Ishikawa (cell line): ENCODE results near the gene CLTCL1.

Experiments used
- CEBPB ChIP-seq: IDR thresholded peaks from 2 replicates; pipeline ENCODE4 v1.6.1; 2012
- CREB1 ChIP-seq: IDR thresholded peaks from 2 replicates; pipeline ENCODE4 v1.6.1; 2012; ENCODE audit warnings: low read depth
- EGR1 ChIP-seq: IDR thresholded peaks from 2 replicates; pipeline ENCODE4 v1.6.1; 2012
- EP300 ChIP-seq: IDR thresholded peaks from 2 replicates; pipeline ENCODE4 v1.6.1; 2012; ENCODE audit warnings: borderline replicate concordance
- FOXM1 ChIP-seq: IDR thresholded peaks from 2 replicates; pipeline ENCODE4 v1.6.1; 2012; ENCODE audit warnings: low read depth, borderline replicate concordance
- NFIC ChIP-seq: IDR thresholded peaks from 2 replicates; pipeline ENCODE4 v1.6.1; 2012
- RAD21 ChIP-seq: IDR thresholded peaks from 2 replicates; pipeline ENCODE4 v1.6.1; 2012; ENCODE audit warnings: low read depth
- REST ChIP-seq: IDR thresholded peaks from 2 replicates; pipeline ENCODE4 v1.6.1; 2012; ENCODE audit warnings: low read depth, mild to moderate bottlenecking
- TAF1 ChIP-seq: IDR thresholded peaks from 2 replicates; pipeline ENCODE4 v1.6.1; 2012; ENCODE audit warnings: low read depth, mild to moderate bottlenecking
- TCF12 ChIP-seq: IDR thresholded peaks from 2 replicates; pipeline ENCODE4 v1.6.1; 2012; ENCODE audit warnings: low read depth
- TEAD4 ChIP-seq: IDR thresholded peaks from 2 replicates; pipeline ENCODE4 v1.6.1; 2012
- YY1 ChIP-seq: IDR thresholded peaks from 2 replicates; pipeline ENCODE4 v1.6.1; 2012; ENCODE audit warnings: low read depth
- ZBTB7A ChIP-seq: IDR thresholded peaks from 2 replicates; pipeline ENCODE4 v1.6.1; 2012; ENCODE audit warnings: low read depth
- TF ChIP-seq, protein P1 (sequence below): IDR thresholded peaks from 2 replicates; pipeline ENCODE4 v1.6.1; 2012
- TF ChIP-seq, protein P2 (sequence below): IDR thresholded peaks from 2 replicates; pipeline ENCODE4 v1.6.1; 2012

Gene CLTCL1

GRCh38 chr22:19167106-19167869 is 124.2 kb downstream of the CLTCL1 start:
- TF ChIP-seq CEBPB = no peak
- TF ChIP-seq TAF1 = no peak
- TF ChIP-seq, protein P1, sequence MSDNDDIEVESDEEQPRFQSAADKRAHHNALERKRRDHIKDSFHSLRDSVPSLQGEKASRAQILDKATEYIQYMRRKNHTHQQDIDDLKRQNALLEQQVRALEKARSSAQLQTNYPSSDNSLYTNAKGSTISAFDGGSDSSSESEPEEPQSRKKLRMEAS = no peak
- TF ChIP-seq TEAD4 = no peak

DNA sequence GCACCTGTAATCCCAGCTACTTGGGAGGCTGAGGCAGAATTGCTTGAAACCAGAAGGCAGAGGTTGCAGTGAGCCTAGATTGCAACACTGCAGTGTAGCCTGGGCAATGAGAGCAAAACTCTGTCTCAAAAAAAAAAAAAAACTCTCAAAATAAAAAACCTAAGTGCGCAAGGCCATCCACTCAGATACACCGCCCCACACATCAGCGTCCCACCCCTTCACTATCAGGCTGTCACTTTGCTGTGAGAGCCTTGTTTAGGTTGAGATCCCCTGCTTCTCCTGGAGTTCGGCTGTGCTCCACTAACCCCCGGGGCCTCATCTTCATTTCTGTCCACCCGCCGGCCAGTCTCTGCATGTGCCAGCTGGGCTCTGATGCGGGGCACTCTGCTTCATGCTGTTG is 125.1 kb downstream of the CLTCL1 start:
- TF ChIP-seq RAD21 = no peak
- TF ChIP-seq, protein P1 = no peak
- TF ChIP-seq TEAD4 = no peak
- no peak for TF ChIP-seq NFIC
- no peak for TF ChIP-seq ZBTB7A
- TF ChIP-seq FOXM1 = no peak
- no peak for TF ChIP-seq REST
- TF ChIP-seq CREB1 = no peak
- TF ChIP-seq YY1 = no peak
- TF ChIP-seq, protein P2, sequence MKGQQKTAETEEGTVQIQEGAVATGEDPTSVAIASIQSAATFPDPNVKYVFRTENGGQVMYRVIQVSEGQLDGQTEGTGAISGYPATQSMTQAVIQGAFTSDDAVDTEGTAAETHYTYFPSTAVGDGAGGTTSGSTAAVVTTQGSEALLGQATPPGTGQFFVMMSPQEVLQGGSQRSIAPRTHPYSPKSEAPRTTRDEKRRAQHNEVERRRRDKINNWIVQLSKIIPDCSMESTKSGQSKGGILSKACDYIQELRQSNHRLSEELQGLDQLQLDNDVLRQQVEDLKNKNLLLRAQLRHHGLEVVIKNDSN = no peak
- TF ChIP-seq EP300 = no peak
- TF ChIP-seq TCF12 = no peak
- TF ChIP-seq EGR1 = no peak
- no peak for TF ChIP-seq CEBPB
- no peak for TF ChIP-seq TAF1

DNA sequence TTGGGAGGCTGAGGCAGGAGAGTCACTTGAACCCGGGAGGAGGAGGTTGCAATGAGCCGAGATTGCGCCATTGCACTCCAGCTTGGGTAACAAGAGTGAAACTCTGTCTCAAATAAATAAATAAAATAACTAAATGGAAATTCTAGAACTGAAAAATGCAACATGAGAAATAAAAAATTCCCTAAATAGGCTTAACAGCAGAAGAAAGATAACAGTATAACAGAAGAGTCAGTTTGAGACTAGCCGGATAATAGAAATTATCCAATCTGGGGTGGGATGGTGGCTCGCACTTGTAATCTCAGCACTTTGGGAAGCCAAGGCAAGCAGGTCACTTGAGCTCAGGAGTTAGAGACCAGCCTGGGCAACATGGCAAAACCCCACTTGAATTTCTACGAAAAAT is 127.1 kb downstream of the CLTCL1 start:
- TF ChIP-seq, protein P1 = no peak
- TF ChIP-seq CEBPB (no peak), CREB1 (no peak), ZBTB7A (no peak), FOXM1 (no peak), TAF1 (no peak), EGR1 (no peak), YY1 (no peak), EP300 (no peak), RAD21 (no peak), TEAD4 (no peak)
- TF ChIP-seq, protein P2 = no peak

DNA sequence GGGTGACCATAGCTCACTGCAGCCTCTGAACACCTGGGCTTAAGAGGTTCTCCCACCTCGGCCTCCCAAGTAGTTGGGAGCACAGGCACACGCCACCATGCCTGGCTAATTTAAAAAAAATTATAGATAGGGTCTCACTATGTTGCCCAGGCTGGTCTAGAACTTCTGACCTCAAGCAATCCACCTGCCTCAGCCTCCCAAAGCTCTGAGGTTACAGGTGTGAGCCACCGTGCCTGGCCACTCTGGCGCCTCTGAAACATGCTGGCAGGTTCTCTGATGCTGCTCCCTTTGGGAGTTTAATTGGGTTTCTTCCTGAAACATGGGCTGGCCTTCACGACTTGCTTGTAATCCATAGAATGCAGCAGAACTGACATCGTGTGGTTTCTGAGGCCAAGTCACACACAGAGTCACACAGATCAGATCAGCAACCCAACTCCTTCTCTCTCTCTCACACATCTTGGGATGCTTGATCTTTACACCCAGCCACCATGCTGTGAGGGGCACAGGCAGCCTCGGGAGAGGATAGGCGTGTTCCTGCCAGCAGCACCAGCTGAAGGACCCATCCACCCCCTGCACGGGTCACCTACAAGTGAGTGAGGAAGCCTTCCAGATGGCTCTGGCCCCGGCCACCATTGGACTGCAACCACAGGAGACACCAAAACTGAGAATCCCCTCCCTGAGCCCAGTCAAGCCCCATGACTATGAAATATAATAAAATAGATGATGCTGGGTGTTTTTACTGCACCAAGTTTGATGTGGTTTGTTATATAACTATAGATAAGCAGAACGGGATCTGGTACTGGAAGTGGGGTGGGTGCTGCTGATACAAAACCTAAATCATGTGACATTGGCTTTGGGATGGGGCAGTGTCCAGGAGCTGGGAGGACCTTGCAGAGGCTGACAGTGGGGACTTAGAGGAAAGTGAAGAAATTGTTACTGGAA is 138.3 kb downstream of the CLTCL1 start:
- TF ChIP-seq, protein P2 = no peak
- TF ChIP-seq CREB1 (no peak), EP300 (no peak), NFIC (no peak), YY1 (no peak), FOXM1 (no peak), TEAD4 (no peak), TAF1 (no peak), EGR1 (no peak), CEBPB (no peak), ZBTB7A (no peak), TCF12 (no peak), RAD21 (no peak), REST (no peak)
- TF ChIP-seq, protein P1 = no peak
